GM12874 (cell line): ENCODE measurements around the gene SMARCD1.
A peak's percentile ranks its signal among the peaks of the same experiment; 100 is the strongest.

ENCODE experiments used
- TF ChIP-seq, protein P1 (sequence below): IDR thresholded peaks from 2 replicates; pipeline ENCODE4 v1.5.1; 2011; ENCODE audit warnings: low read depth, mild to moderate bottlenecking, control low read depth, low read length, moderate library complexity; ENCODE audit not compliant: insufficient read depth

Gene SMARCD1

DNA sequence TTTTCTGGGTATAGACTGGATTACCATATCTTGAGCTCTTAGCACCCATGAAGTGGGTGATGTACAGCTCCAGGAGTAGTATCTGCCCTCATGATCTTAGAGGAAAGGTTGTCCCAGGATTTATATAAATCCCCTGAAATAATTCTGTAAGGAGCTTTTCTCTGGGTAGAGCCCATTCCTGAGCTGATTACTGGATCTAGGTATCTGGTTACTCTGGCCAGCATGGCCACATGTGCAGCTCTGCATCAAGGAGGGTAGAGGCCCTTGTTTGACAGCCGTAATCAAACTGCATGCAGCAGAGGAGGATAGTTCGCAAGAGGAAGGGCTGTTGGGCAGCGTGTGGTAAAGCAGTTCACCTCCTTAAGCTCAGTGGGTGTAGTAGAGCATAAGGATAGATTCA, 35.4 kb downstream of the SMARCD1 start:
- TF ChIP-seq, protein P1, sequence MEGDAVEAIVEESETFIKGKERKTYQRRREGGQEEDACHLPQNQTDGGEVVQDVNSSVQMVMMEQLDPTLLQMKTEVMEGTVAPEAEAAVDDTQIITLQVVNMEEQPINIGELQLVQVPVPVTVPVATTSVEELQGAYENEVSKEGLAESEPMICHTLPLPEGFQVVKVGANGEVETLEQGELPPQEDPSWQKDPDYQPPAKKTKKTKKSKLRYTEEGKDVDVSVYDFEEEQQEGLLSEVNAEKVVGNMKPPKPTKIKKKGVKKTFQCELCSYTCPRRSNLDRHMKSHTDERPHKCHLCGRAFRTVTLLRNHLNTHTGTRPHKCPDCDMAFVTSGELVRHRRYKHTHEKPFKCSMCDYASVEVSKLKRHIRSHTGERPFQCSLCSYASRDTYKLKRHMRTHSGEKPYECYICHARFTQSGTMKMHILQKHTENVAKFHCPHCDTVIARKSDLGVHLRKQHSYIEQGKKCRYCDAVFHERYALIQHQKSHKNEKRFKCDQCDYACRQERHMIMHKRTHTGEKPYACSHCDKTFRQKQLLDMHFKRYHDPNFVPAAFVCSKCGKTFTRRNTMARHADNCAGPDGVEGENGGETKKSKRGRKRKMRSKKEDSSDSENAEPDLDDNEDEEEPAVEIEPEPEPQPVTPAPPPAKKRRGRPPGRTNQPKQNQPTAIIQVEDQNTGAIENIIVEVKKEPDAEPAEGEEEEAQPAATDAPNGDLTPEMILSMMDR, result no peak

DNA sequence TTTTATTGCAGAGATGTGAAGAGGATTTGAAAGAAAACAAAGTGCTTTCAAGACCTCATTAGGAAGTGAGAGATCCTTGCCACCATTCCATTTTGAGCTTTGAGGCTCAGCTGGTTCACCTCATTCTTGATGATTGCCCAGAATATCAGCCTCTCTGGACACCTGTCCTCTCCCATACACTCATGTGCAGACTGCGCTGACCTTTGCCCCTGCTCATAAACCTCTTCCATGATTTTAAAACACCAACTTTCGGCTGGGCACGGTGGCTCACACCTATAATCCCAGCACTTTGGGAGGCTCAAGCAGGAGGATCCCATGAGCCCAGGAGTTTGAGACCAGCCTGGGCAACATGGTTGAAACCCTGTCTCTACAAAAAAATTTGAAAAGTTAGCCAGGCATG, 35.8 kb downstream of the SMARCD1 start:
- TF ChIP-seq, protein P1, result no peak

GRCh38 chr12:50121641-50122040, 36.5 kb downstream of the SMARCD1 start:
- TF ChIP-seq, protein P1, result no peak

DNA sequence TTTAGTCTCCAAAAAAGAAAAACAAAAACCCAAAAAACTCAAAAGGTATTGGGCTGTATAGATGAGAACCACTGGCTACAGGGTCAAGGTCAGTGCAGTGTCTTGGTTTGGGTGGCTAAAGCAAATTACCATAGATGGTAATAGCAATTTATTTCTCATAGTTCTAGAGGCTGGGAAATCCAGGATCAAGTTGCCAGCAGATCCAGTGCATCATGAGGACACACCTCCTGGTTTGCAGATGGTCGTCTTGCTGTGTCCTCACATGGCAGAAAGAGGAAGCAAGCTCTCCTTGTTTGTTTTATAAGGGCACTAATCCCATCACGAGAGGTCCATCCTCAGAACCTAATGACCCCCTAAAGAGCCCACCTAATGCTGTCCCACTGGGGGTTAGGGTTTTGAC, 38.1 kb downstream of the SMARCD1 start:
- TF ChIP-seq, protein P1, result no peak

GRCh38 chr12:50127546-50127945, 42.4 kb downstream of the SMARCD1 start:
- TF ChIP-seq, protein P1, result no peak

DNA sequence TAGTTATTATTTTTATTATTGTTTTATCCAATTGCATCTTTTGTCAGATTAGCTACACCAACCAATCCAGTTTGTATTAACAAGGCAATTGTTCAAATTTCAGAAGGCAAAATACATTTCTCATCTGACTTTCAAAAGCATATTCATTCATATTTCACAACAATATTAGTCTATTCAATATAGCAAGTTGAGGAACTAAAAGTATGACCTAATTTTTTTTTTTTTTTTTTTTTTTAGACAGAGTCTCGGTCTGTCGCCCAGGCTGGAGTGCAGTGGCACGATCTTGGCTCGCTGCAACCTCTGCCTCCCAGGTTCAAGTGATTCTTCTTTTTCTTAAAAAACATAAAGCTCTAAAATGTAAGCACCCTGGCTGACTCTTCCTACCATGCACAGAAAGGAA, 44.1 kb downstream of the SMARCD1 start:
- TF ChIP-seq, protein P1, result no peak

DNA sequence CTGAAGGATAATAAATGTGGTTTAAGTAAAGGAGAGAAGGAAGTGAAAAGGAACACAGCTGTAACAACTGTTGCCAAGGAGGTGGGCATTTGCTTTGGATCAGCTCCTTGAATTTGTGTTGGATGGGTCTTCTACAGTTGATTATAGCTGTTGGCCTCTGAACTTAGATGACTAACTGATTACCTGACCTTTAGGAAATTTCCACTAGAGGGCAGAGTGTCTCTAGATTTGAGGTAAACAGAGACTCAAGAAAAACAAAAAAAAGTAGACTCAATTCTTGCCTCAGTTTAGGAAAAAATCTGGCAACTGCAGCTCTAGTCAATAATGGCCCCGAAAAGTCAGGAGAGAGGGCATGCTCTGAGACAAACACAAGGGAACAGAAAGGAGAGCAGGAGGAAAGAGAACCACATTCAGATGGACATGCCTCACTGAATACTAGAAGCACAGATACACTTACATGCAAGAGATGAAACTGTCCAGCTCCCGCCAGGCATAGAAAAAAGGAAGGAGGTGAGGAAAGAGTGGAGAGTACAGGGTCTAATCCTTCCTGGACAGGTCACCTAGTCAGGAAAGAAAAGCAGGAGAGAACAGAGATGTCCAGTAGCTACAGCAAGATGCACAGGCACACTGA, 47.5 kb downstream of the SMARCD1 start:
- TF ChIP-seq, protein P1, result peak; percentile 46; the same call in 1 of the 2 replicates
